Left ventricle myocardium superior (tissue), 1 donor: ENCODE results near the gene MYOZ3. TPM values are rescaled to one million over a fixed set of nuclear protein-coding genes. Genes with fewer than 3 reads are reported as not detected.

Experiments used
- ATAC-seq: fragments of 200-7000 bp; cut with Tn5 transposase; one replicate; pipeline ENCODE4 v1.9.1; 2020; ENCODE audit warnings: mild to moderate bottlenecking, moderate library complexity
- DNase-seq: peaks from one replicate; pipeline ENCODE4 v3.0.0-alpha.2; 2020
- intact Hi-C: fragments of 100-400 bp; cut with micrococcal nuclease; formaldehyde crosslinking; loops from one replicate; pipeline ENCODE4 v1.11.0; 2022
- long read RNA-seq: library from polyadenylated mRNA; unstranded; transcript quantifications from one replicate; pipeline ENCODE4 v2.0.0, GENCODE V29; 2021
- total RNA-seq: library from RNA; stranded (reverse); fragmentation: NEBNext Ultra II Directional; extraction: Animal tissue kit (Norgen Biotek cat#: 25700); gene quantifications from one replicate; pipeline ENCODE4 v1.2.1, GENCODE V29; 2021
- donor health status: DM: no; HTN: yes; CAD: no; lungs with severe emphysema.

MYOZ3 gene, protein sequence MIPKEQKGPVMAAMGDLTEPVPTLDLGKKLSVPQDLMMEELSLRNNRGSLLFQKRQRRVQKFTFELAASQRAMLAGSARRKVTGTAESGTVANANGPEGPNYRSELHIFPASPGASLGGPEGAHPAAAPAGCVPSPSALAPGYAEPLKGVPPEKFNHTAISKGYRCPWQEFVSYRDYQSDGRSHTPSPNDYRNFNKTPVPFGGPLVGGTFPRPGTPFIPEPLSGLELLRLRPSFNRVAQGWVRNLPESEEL
- total RNA-seq: 3.2 TPM
- long read RNA-seq, partial matches to known transcripts: 0 of 1 reads
- long read RNA-seq, other reads (novel, unspliced or antisense): 1 of 1 reads

DNA sequence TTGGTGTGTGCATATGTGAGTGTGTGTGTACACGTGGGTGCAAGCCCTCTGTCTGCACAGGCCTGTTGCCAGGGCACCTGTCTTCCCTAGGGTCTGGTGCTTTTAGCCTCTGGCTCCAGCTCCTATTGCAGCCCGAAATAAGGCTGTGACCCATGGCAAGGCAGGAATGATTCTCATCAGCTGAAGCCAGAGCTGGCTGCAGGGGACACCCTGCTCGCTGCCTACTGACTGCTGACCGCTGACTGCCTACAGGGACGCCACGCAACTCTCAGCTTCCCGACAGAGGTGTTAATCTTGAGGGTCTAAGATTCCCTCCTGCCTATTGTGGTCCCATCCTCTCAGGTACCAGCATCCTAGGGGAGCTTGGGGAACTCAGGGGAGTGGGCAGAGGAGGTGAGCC lies at the start of gene MYOZ3:
TSS of gene MYOZ3 (plus strand) at position 166 of the 400 bp plus-strand sequence. CDS start 1,691 bp downstream, outside the sequence.
- intact Hi-C loops: no loop called here
- DNase-seq: no peak

DNA sequence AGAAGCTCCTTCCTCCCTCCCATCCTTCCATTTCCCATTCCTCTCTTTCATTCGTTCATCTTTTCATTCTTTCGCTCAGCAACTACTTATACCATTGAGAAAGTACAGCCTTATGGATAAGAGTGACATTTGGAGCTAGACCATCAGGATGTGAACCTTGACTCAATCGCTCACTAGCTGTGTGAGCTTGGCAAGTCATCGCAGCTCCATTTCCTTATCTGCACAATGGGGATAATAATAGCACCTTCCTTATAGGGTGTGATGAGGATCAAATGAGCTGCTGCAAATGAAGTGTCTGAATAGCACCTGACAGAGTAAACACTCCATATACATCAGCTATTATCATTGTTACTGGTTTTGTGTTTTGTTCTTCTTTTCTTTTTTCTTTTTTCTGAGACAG lies 48.6 kb upstream of the MYOZ3 start:
- peak; percentile 51 for ATAC-seq
- DNase-seq: no peak
- intact Hi-C loops: no loop called here

More for the DNA sequence above, at the start of gene MYOZ3:
- ATAC-seq: no peak

DNA sequence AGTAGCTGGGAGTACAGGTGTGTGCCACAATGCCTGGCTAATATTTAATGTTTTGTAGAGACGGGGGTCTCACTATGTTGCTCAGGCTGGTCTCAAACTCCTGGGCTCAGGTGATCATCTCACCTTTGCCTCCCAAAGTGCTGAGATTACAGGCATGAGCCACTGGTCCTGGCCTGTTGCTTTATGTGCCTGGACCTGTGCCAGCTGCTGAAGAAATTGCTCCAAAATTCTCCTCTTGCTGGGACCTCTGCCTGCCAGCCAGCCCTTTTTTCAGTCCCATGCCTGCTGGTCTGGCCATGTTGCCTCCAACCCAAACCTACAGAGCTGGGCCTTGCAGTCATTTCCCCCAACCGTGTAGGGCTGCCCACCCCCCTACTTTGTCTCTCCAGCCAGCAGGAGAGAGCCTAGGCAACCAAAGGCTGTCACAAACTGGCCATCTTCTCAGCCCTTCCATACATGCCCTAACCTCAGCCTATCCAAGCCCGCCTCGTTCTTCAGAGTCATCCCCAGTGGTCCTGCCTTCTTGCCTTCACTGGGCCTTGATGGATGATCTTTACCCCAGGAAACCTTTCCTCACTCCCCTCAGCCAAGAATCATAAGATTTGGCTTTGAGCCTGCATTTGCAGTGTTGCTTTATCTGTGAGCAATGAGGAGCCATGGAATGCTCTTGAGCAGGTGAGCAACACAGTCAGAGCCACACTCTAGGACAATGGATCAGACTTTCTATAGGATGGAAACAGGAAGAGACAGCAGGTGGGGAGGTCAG lies 48.0 kb upstream of the MYOZ3 start:
- intact Hi-C loops: no loop called here
- peak; percentile 62 for DNase-seq
- peak; percentile 2 for ATAC-seq

DNA sequence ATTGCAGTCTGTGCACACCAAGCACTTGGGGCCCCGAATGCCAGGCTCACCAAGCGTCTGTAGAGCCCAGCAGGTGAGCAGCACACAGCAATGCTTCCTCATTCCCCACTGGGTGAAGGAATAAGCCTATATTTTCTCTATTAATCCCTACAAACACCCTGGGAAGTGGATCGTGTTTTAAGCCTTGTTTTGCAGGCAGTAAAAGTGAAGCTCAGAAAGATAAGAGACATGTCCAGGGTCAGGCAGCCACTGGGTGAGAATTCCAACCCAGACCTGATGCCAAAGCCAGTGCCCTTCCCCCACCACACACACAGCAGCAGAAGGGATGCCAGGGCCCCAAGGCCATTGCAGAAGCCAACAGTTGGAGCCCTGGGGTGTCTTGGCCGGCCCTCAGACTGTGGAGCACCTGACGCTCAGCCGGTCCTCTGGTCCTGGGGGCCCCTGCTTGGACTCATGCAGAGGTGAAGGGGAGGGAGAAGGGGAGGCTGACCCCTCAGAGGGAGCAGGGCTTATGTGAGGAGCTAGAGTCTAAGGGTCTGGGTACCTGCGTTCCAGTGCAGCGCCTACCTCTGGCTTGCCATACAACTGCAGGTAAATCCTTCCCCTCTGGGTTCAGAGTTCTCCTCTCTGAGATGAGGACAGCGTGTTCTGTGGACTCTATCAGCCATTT lies 46.9 kb upstream of the MYOZ3 start:
- peak; percentile 19 for ATAC-seq
- intact Hi-C loops: no loop called here
- peak; percentile 78 for DNase-seq

DNA sequence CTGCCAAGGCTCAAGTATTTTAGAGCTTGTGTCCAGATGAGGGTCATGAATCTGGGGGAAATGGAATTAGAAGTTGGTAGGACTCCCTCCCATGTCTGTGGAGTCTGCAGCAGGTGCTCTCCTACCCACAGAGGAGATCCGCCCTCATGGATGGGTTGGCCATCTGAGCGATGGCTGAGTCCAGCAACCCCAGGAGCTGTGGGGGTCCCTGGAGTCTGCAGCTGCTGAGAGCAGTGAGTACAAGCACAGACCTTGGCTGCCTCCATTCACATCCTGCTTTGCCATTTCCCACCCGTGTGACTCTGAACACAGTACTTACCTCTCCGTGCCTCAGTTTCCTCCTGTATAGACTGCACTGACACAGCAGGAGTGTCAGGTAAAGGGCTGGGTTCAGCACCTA lies 46.4 kb upstream of the MYOZ3 start:
- intact Hi-C loops: no loop called here
- DNase-seq (no peak), ATAC-seq (no peak)

DNA sequence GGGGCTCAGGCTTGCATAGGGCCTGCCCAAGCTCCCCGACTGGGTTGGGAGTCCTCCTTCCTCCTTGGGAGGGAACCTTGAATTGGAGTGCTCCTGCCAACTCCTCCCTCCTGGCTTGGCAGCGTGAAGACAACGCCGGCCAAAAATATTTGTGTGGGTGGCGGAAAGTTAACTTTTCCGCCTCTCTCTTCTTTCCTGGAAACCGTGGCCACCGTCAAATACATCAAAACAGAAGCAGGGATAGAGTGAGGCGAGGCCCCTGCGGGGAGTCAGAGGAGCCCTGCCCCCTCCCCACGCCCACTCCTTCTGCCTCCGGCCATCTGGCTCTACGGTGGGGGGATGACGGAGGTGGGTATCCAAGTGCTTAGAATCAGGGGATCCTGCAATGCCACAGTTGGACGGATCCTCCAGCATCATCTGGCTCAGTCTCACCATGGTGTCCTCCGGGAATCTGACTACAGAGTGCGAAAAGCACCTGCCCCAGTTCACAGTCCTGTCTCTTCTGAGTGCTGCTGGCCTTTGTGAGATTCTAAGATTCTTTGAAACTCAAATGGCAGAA lies 45.8 kb upstream of the MYOZ3 start:
- DNase-seq (peak; percentile 71), ATAC-seq (peak; percentile 28)
- intact Hi-C loops: no loop called here

DNA sequence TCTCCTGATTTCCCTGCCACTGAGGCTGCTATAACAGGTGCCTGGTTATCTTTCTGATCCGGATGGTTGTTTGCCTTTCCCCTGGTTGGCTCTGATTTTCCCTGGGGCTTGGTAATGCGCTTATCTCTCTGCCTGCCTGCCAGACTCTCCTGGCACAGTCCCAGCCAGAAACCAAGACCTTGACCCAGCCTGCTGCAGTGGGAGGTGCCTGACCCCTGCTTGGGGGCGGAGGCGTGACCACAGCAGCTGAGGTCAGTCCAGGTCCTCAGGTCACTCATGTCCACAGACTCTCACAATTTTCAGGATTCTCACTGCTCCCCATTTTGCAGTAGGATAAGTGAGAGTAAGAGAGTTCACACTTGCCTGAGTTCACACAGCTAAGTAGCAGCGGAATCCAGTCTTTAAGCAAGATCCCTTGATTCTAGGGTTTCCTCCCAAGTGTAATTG lies 45.0 kb upstream of the MYOZ3 start:
- intact Hi-C loops: no loop called here
- peak; percentile 39 for ATAC-seq

DNA sequence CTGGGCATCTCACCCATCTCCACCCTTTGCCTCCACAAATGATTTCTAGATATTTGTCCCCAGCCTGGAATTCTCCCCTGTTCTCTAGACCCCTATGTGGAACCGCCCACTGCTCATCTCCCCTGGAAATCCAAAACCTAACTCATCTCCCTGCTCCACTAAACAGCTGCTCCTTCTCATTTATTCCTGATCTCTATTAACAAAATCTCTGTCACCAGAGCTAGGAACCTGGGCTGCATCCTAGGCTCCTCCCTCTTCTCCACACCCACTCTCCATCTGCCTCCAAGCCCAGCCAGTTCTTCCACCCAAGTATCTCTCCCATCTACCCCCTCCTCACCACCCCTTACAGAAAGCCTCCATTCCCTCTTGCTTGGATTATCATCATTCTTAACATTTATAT lies 44.5 kb upstream of the MYOZ3 start:
- no peak for DNase-seq
- intact Hi-C loops: no loop called here
- ATAC-seq: no peak

More for the DNA sequence above, 45.0 kb upstream of the MYOZ3 start:
- DNase-seq: peak; percentile 85

DNA sequence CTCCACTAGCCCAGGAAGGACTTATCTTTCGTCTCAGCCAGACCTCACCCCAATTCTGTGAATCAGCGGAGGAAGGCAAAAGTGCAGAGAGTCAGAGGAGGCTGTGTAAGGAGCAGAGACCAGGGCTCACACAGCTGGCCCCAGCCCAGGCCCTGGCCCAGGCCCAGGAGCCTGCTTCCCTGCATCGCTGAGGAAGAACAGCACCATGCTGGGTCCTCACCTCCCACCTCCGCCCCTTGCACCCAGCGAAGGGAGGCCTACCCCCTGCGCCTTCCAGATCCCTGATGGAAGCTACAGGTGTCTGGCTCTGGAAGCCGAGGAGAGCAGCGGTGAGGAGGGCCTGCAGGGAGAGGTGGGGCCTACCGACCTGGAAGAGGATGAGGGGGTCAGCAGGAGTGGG lies 42.9 kb upstream of the MYOZ3 start:
- ATAC-seq: peak; percentile 22
- peak; percentile 80 for DNase-seq
- intact Hi-C loops: no loop called here

DNA sequence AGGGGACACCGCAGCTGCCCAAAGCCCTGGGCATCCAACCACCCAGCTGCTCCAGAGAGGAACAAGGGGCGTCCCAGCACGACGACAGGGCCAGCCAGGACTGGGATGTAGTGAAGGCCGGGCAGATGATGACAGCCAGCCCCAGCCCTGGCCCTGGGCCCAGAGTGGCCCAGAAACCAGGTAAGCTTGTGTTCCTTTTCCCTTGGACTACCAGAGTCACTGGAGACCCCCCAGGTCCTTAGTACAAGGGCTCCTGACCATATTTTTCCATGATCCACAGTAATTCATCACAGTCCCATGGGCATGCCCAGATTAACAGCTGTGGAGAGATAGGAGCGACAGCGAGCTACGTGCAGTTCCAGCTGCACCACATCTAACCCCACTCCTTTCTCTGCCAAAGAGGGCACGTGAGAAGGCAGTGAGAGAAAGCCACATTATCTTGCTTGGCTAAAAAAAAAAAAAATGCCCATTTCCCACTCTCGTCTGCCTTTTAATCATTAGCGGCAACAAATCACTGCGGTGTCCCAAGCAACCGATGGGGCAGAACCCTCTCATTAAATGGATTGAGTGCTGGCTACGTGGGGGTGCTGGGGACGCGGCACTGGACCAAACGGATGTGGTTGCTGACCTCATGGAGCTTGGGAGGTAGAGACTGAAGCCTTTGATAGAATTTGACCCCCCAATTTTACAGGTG lies 42.3 kb upstream of the MYOZ3 start:
- DNase-seq: peak; percentile 69
- ATAC-seq: peak; percentile 60
- intact Hi-C loops: no loop called here

DNA sequence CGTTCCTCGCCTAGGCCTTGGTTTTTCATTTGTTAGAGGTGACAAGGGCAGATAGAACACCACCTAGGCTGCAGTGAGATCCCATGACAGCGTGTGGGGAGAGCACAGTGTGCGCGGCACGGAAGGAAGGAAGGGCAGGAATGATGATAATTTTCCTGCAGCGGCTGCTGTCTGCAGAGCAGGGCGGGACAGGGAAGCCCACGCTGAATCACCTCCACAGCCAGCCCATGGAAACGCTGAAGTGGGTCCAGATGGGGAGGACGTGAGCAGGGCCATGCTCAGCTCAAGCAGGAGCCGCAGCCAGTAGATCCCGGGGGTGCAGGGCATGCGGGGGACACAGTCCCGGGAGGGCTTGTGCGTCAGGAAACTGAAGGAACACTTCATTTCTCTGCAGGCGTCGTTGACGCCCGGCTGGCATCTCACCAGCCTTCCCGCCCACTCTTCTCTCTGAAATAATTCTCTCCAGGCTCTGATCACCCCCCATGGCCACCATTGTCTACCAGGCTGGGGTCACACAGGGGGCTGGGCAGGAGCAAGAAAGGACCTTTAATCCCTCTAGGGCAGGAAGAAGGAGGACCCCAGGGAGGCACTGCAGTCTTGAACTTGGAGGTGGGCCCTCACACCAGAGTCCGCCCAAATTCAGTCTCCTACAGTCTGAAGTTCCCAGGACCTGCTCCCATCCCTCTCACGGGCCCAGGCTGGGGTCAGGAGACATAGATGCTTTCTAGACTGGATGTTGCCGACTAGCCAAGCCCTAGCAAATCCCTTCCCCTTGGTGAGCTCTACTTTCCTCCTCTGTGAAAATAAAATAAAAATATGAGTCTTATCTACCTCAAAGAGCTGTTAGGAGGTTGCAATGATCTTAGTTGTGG lies 41.5 kb upstream of the MYOZ3 start:
- intact Hi-C loops: no loop called here
- ATAC-seq: peak; percentile 60
- DNase-seq: peak; percentile 84

DNA sequence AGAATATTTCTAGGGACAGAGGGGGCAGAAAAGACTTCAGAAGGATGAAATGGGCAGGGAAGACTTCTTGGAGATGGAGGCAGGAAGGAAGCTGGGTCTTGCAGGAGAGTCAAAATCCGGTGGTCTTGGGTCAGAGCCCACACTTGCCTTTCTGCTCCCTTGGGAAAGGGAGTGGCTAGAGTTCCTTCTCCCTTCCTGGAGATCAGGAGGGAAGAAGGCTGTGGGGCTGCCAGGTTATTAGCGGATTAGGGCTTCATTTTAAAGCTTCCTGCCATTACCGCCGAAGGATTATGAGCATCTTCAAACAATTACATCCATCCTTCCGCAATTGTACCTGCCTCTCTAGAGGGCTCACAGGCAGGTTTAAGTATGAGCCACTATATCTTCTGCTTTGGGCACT lies 39.8 kb upstream of the MYOZ3 start:
- DNase-seq (no peak), ATAC-seq (no peak)
- intact Hi-C loops: no loop called here

DNA sequence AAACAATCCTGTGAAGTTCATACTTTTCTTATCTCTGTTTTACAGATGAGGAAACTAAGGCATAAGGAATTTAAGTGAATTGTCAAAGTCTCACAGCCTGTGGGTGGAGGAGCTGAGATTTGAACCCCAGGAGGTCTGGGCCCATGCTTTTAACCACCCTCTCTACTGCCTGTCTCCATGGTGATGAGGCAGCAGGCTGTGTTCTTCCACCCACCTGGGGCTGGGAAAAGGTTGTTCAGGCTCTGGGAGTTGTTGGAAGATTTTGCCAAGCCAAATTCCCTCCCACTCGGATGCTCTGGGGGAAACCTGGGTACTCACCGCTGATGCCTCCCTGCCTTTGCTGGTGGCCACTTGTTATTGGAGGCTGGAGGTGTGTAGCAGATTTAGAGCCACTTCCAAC lies 38.9 kb upstream of the MYOZ3 start:
- DNase-seq (no peak), ATAC-seq (no peak)
- intact Hi-C loops: no loop called here

DNA sequence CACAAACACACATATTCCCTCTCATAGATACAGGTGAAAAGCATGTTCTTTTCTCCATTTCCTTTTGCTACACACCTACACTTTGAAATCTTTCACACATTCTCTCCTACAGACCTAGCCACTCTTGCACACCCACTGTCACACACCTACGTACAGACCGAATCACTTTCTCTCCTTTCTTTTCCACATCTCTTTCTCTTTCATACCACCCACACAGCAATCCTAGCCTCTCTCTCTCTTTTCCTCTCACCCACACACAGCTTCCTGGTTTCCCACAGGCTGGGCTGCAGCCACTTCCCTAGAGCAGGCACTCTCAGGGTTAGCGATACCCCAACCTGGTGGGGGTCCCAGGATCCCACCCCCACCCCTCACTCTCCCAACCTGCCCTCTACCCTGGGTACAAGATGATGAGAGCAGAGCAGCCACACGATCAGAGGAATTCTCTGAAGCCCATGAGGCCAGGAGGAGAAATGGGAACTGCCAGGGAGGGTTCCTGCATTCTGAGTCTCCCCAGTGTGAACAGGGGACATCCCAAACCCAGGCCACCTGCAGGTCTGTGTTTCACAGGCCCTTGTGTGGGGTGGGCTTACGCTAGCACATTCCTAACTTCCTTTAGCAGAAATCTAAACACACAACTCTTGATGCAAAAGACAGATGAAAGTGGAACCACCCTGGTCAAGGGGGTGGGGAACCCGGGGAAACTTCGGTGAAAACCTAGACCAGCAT lies 37.7 kb upstream of the MYOZ3 start:
- DNase-seq (no peak), ATAC-seq (no peak)
- intact Hi-C loops: no loop called here

DNA sequence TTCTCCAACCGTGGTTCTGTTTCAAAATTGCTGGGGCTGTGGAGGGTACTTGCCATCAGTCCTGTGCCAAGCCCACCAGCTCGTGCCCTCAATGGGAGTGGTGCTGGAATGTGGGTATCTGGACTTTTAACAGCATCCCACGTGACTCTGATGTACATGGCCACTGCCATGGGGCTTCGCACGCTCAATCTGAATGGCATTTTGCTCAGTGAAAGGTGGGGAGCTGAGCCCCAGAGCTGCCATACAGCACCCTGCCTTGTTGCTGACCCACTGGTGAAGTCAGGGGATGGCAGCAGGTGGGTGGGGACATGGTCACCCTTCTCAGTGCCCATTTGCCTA lies 37.2 kb upstream of the MYOZ3 start:
- intact Hi-C loops: no loop called here
- no peak for DNase-seq
- ATAC-seq: no peak

DNA sequence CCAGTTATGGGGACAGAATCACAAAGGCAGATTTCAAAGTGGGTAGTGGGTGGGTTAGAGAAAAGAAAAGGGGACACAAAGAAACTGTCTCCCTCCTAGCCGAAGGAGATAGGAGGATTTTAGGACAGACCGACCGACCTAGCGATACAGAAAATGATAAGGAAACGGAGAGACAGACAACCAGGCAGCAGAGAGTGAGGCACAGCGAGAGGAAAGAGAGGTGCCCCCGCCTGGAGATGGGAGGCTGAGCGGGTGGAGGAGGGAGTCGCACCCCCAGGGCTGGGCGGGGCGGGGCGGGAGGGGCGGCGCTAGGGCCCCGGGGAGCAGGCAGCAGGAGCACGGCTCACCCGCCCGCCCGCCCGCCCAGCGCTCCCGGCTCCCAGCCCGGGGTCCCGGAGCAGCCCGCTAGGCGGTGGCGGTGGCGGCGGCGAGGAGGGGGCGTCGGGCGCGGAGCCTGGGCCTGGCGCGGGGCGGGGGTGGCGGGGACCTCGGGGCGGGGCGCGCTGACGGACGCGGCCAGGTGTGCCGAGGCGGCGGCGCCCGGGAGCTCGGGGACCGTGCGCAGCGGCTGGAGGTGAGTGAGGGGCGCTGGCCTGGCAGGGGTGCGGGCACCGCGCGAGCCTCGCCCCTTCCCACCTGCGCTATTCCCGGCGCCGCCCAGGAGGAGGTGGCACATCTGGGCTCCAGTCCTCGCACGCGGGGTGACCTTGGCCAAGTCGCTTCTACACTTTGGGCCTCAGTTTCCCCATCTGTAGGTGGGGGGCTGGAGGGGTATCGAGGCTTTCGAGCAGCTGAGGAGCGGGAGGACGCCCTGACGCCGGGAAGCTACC lies 36.5 kb upstream of the MYOZ3 start:
- DNase-seq: peak; percentile 69
- intact Hi-C loops: no loop called here
- peak; percentile 34 for ATAC-seq

DNA sequence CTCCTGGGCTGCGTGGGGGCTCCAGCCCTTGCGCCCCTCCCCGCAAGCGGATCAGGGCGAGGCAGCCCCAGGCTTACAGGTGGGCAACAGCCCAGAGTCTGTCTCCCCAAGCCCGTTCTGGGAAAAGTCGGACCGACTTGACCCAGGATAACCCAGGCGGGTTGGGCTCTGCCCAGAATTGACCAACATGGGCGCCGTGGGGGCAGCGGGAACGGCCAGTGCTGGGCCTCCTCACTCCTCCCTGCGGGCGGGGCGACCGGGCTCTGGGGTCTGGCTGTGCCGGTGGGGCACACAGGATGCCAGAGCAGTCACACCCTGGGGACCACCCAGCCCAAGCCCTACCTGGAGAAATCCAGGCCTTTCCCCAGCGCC lies 35.9 kb upstream of the MYOZ3 start:
- ATAC-seq (peak; percentile 61), DNase-seq (peak; percentile 80)
- intact Hi-C loops: no loop called here
